KMS-11 (cell line): ENCODE results near the gene WASF3.

ENCODE experiments used
- H2AFZ ChIP-seq: fragments of 200-600 bp; sonication (generic); 2 replicates; pipeline ENCODE4 v1.6.1; 2016; ENCODE audit warnings: antibody characterized with exemption, mixed run types, low read depth
- H3K27ac ChIP-seq: fragments of 200-600 bp; sonication (generic); 2 replicates; pipeline ENCODE4 v1.6.1; 2016; ENCODE audit warnings: mild to moderate bottlenecking, mixed run types
- H3K27me3 ChIP-seq: fragments of 200-600 bp; sonication (generic); 2 replicates; pipeline ENCODE4 v1.6.1; 2017; ENCODE audit warnings: mild to moderate bottlenecking, low read depth, mixed run types, moderate library complexity; ENCODE audit not compliant: insufficient read depth
- H3K36me3 ChIP-seq: fragments of 200-600 bp; sonication (generic); 2 replicates; pipeline ENCODE4 v1.6.1; 2017; ENCODE audit warnings: mild to moderate bottlenecking, mixed run types; ENCODE audit not compliant: insufficient read depth
- H3K4me1 ChIP-seq: fragments of 200-600 bp; sonication (generic); 2 replicates; pipeline ENCODE4 v1.6.1; 2016; ENCODE audit warnings: mild to moderate bottlenecking, low read depth, mixed run types; ENCODE audit not compliant: poor library complexity, severe bottlenecking
- H3K4me2 ChIP-seq: fragments of 200-600 bp; sonication (generic); 2 replicates; pipeline ENCODE4 v1.7.0; 2016; ENCODE audit warnings: mild to moderate bottlenecking, mixed run types
- H3K4me3 ChIP-seq: fragments of 200-600 bp; sonication (generic); IDR thresholded peaks from 2 replicates; pipeline ENCODE4 v1.6.1; 2017; ENCODE audit warnings: low read depth, low read length, mixed read lengths; ENCODE audit not compliant: insufficient read depth
- H3K79me2 ChIP-seq: fragments of 200-600 bp; sonication (generic); 2 replicates; pipeline ENCODE4 v1.6.1; 2016; ENCODE audit warnings: low read depth, mixed run types; ENCODE audit not compliant: insufficient read depth
- H3K9ac ChIP-seq: fragments of 200-600 bp; sonication (generic); 2 replicates; pipeline ENCODE4 v1.6.1; 2016; ENCODE audit warnings: mild to moderate bottlenecking, mixed run types
- H4K20me1 ChIP-seq: fragments of 200-600 bp; sonication (generic); 2 replicates; pipeline ENCODE4 v1.6.1; 2016; ENCODE audit warnings: mild to moderate bottlenecking, mixed run types; ENCODE audit not compliant: insufficient read depth
- CTCF ChIP-seq: fragments of 200-600 bp; sonication (generic); conservative IDR thresholded peaks from 2 replicates; pipeline ENCODE4 v1.6.1; 2017; ENCODE audit warnings: low read depth, mild to moderate bottlenecking, antibody characterized with exemption, low read length, moderate library complexity, mixed read lengths

WASF3 gene

GRCh38 chr13:26593661-26594060, 36.2 kb downstream of the WASF3 start:
- H3K4me3 ChIP-seq = no peak overlapping the region
- H3K79me2 ChIP-seq = no peaks in the 10 kb centered on the region
- H3K27me3 ChIP-seq = no peaks in the 10 kb centered on the region
- no peak overlapping the region for H2AFZ ChIP-seq
- H3K4me2 ChIP-seq = no peak overlapping the region
- H3K36me3 ChIP-seq = no peaks in the 10 kb centered on the region
- no peaks in the 10 kb centered on the region for H4K20me1 ChIP-seq
- H3K9ac ChIP-seq = no peak overlapping the region
- no peaks in the 10 kb centered on the region for H3K4me1 ChIP-seq
- no peak for TF ChIP-seq CTCF
- H3K27ac ChIP-seq = no peak overlapping the region

- no peaks in the 10 kb centered on the region for H3K79me2 ChIP-seq
These were observed 36.9 kb downstream of the WASF3 start for GRCh38 chr13:26594363-26594762.

GRCh38 chr13:26596458-26596857, 39.0 kb downstream of the WASF3 start:
- no peaks in the 10 kb centered on the region for H4K20me1 ChIP-seq
- no peaks in the 10 kb centered on the region for H3K36me3 ChIP-seq
- H3K27ac ChIP-seq = no peak overlapping the region
- H3K4me3 ChIP-seq = no peak overlapping the region
- no peak overlapping the region for H3K4me2 ChIP-seq
- H3K27me3 ChIP-seq = no peaks in the 10 kb centered on the region
- H2AFZ ChIP-seq = no peak overlapping the region
- no peak overlapping the region for H3K9ac ChIP-seq
- H3K79me2 ChIP-seq = no peaks in the 10 kb centered on the region
- peaks cover 17% of the 10 kb centered on the region for H3K4me1 ChIP-seq
- no peak for TF ChIP-seq CTCF

More at GRCh38 chr13:26594363-26594762, 36.9 kb downstream of the WASF3 start:
- Histone ChIP-seq H3K4me2 (no peak overlapping the region), H3K9ac (no peak overlapping the region), H3K36me3 (no peaks in the 10 kb centered on the region), H3K4me1 (no peaks in the 10 kb centered on the region), H2AFZ (no peak overlapping the region), H4K20me1 (no peaks in the 10 kb centered on the region), H3K27ac (no peak overlapping the region), H3K4me3 (no peak overlapping the region), H3K27me3 (no peaks in the 10 kb centered on the region)
- TF ChIP-seq CTCF = no peak

GRCh38 chr13:26599403-26599802, 41.9 kb downstream of the WASF3 start:
- Histone ChIP-seq H4K20me1 (no peaks in the 10 kb centered on the region), H3K27ac (no peak overlapping the region), H3K9ac (no peak overlapping the region), H3K79me2 (no peaks in the 10 kb centered on the region), H3K4me3 (no peak overlapping the region), H3K36me3 (no peaks in the 10 kb centered on the region), H3K4me2 (no peak overlapping the region), H2AFZ (no peak overlapping the region), H3K4me1 (peaks cover 25% of the 10 kb centered on the region), H3K27me3 (no peaks in the 10 kb centered on the region)
- TF ChIP-seq CTCF = no peak
